G401 (cell line): Measurements from ENCODE around the gene ANKRD17. TPM values are rescaled to one million over a fixed set of nuclear protein-coding genes. Genes with fewer than 3 reads are reported as not detected.

Source experiments
- DNase-seq: peaks from one replicate; pipeline ENCODE4 v3.0.0-alpha.2; 2015; ENCODE audit warnings: low spot score
- in situ Hi-C: cut with HindIII; loops from 2 replicates; pipeline ENCODE4 v1.10.0; 2016; ENCODE audit warnings: low sequenced_read_pairs, mixed read lengths
- total RNA-seq: library from RNA; depleted of rRNA; stranded (reverse); fragments of >200 nt; shearing (Covaris generic); gene quantifications from 2 replicates; pipeline ENCODE4 v1.2.3, GENCODE V29; 2014

The ANKRD17 gene
- total RNA-seq, 1 experiment from 2014 or later: 50.5 TPM

- no peak for DNase-seq
- in situ Hi-C loops: no loop called here
Measured at GRCh38 chr4:73139245-73139644, 119.4 kb downstream of the ANKRD17 start.

GRCh38 chr4:73137121-73137520 lies 121.5 kb downstream of the ANKRD17 start:
- in situ Hi-C loops: no loop called here
- no peak for DNase-seq

GRCh38 chr4:73133784-73134183 lies 124.8 kb downstream of the ANKRD17 start:
- in situ Hi-C loops: no loop called here
- no peak for DNase-seq

GRCh38 chr4:73131281-73131680 lies 127.3 kb downstream of the ANKRD17 start:
- DNase-seq: no peak
- in situ Hi-C loops: no loop called here

GRCh38 chr4:73129319-73129718 lies 129.3 kb downstream of the ANKRD17 start:
- in situ Hi-C loops: no loop called here
- no peak for DNase-seq

- peak; percentile 47 for DNase-seq
- in situ Hi-C loops: no loop called here
Measured at GRCh38 chr4:73127839-73128453, 130.7 kb downstream of the ANKRD17 start.

- no peak for DNase-seq
- in situ Hi-C loops: no loop called here
Measured at GRCh38 chr4:73109493-73109892, 149.1 kb downstream of the ANKRD17 start.

GRCh38 chr4:73104695-73105094 lies 153.9 kb downstream of the ANKRD17 start:
- DNase-seq: no peak
- in situ Hi-C loops: no loop called here

- no peak for DNase-seq
- in situ Hi-C loops: no loop called here
Measured at GRCh38 chr4:73103799-73104503, 154.6 kb downstream of the ANKRD17 start.

GRCh38 chr4:73099143-73099542 lies 159.5 kb downstream of the ANKRD17 start:
- DNase-seq: no peak

GRCh38 chr4:73098713-73099112 lies 159.9 kb downstream of the ANKRD17 start:
- in situ Hi-C loops: no loop called here
- no peak for DNase-seq

More at GRCh38 chr4:73099143-73099542, 159.5 kb downstream of the ANKRD17 start:
- in situ Hi-C loops: no loop called here

- no peak for DNase-seq
- in situ Hi-C loops: no loop called here
Measured at GRCh38 chr4:73098016-73098415, 160.6 kb downstream of the ANKRD17 start.

GRCh38 chr4:73092868-73093267 lies 165.7 kb downstream of the ANKRD17 start:
- in situ Hi-C loops: no loop called here
- DNase-seq: no peak

- DNase-seq: no peak
- in situ Hi-C loops: no loop called here
Measured at GRCh38 chr4:73090738-73091137, 167.9 kb downstream of the ANKRD17 start.

- no peak for DNase-seq
- in situ Hi-C loops: no loop called here
Measured at GRCh38 chr4:73087871-73088270, 170.7 kb downstream of the ANKRD17 start.

- no peak for DNase-seq
- in situ Hi-C loops: no loop called here
Measured at GRCh38 chr4:73086095-73086868, 172.3 kb downstream of the ANKRD17 start.

- in situ Hi-C loops: no loop called here
- DNase-seq: no peak
Measured at GRCh38 chr4:73080789-73081188, 177.8 kb downstream of the ANKRD17 start.

- no peak for DNase-seq
- in situ Hi-C loops: no loop called here
Measured at GRCh38 chr4:73075832-73076231, 182.8 kb downstream of the ANKRD17 start.

- in situ Hi-C loops: no loop called here
- DNase-seq: no peak
Measured at GRCh38 chr4:73070074-73070390, 188.6 kb downstream of the ANKRD17 start.

- peak; percentile 98 for DNase-seq
- in situ Hi-C loops: no loop called here
Measured at GRCh38 chr4:73069338-73070073, 189.1 kb downstream of the ANKRD17 start, which contains the start of gene COX18. TSS of gene COX18 (minus strand) at chr4:73069716. CDS start at chr4:73069649, 67 bp downstream.
